Suprapubic skin (tissue), 4 donors: ENCODE results near the gene CDH13. TPM values are rescaled to one million over a fixed set of nuclear protein-coding genes. Genes with fewer than 3 reads are reported as not detected.
"Not testable (repeated sequence)": the region's sequence is repeated elsewhere in the genome, so short reads cannot be mapped to it uniquely, and the experiment has no call there.

Experiments used
- DNase-seq, 2 donors: peaks; one replicate each; pipeline ENCODE4 v3.0.0-alpha.2; 2019; ENCODE audit warnings: low spot score in 2 of 2
- H3K27ac ChIP-seq: fragments of 200-600 bp; sonication (generic); one replicate; pipeline ENCODE4 v1.5.1; 2019
- H3K27me3 ChIP-seq: fragments of 200-600 bp; sonication (generic); one replicate; pipeline ENCODE4 v1.5.1; 2019
- H3K36me3 ChIP-seq: fragments of 200-600 bp; sonication (generic); one replicate; pipeline ENCODE4 v1.5.1; 2019
- H3K4me1 ChIP-seq: fragments of 200-600 bp; sonication (generic); one replicate; pipeline ENCODE4 v1.5.1; 2019
- H3K4me3 ChIP-seq: fragments of 200-600 bp; sonication (generic); one replicate; pipeline ENCODE4 v1.5.1; 2019; ENCODE audit warnings: mild to moderate bottlenecking
- H3K9me3 ChIP-seq: fragments of 200-600 bp; sonication (generic); one replicate; pipeline ENCODE4 v1.5.1; 2019
- CTCF ChIP-seq, 2 donors: fragments of 200-600 bp in 1 of 2; fragments of 450-650 bp in 1 of 2; sonication (generic) in 1 of 2; IDR thresholded peaks; one replicate each; pipeline ENCODE4 v1.5.1; 2016 to 2019; ENCODE audit warnings: antibody characterized with exemption in 2 of 2, mild to moderate bottlenecking in 1 of 2, moderate library complexity in 1 of 2
- EP300 ChIP-seq: sonication (generic); formaldehyde crosslinking; IDR thresholded peaks from one replicate; pipeline ENCODE4 v1.6.1; 2017; ENCODE audit warnings: antibody characterized with exemption
- POLR2A ChIP-seq, 2 donors: fragments of 450-650 bp; IDR thresholded peaks; one replicate each; pipeline ENCODE4 v1.6.1; 2017; ENCODE audit warnings: antibody characterized with exemption in 2 of 2, mild to moderate bottlenecking in 2 of 2, moderate library complexity in 2 of 2
- POLR2AphosphoS5 ChIP-seq, 3 donors: sonication (generic); formaldehyde crosslinking; IDR thresholded peaks; one replicate each; pipeline ENCODE4 v1.6.1; 2017; ENCODE audit warnings: antibody characterized with exemption in 3 of 3
- WGBS: methylation state at CpG from one replicate; pipeline ENCODE4 v1.1.5; 2018; 5-methylcytosine and 5-hydroxymethylcytosine counted together
- total RNA-seq, 4 donors: library from RNA; depleted of rRNA; stranded (reverse); fragments of >200 nt; gene quantifications; one replicate each; pipeline ENCODE4 v1.1.0, GENCODE V29; 2016

CDH13 gene
- total RNA-seq, 4 donors from 2014 or later, result 90.4 to 176 (median 139) TPM

GRCh38 chr16:82915139-82915824, 288.5 kb downstream of the CDH13 start:
- H3K27ac ChIP-seq, result no peak overlapping the region
- WGBS, result 81% methylated on average over 9 of the region's 9 CpGs
- no peaks in the 10 kb centered on the region for H3K36me3 ChIP-seq
- no peaks in the 10 kb centered on the region for H3K4me1 ChIP-seq
- TF ChIP-seq POLR2AphosphoS5 (IDR thresholded peaks at IDR 0.05) (no peak), CTCF (IDR thresholded peaks at IDR 0.05) (no peak), EP300 (no peak), POLR2A (IDR thresholded peaks at IDR 0.05) (no peak)
- H3K4me3 ChIP-seq, result no peak overlapping the region
- H3K27me3 ChIP-seq, result no peaks in the 10 kb centered on the region
- no peaks in the 10 kb centered on the region for H3K9me3 ChIP-seq
- no peak for DNase-seq

- no peak overlapping the region for H3K27ac ChIP-seq
- H3K4me3 ChIP-seq, result no peak overlapping the region
- WGBS, result 77% methylated on average over 5 of the region's 5 CpGs
- no peak for TF ChIP-seq POLR2AphosphoS5 (IDR thresholded peaks at IDR 0.05)
- no peak for TF ChIP-seq EP300
- no peak for TF ChIP-seq POLR2A (IDR thresholded peaks at IDR 0.05)
- no peak for TF ChIP-seq CTCF (IDR thresholded peaks at IDR 0.05)
- no peaks in the 10 kb centered on the region for H3K27me3 ChIP-seq
- no peaks in the 10 kb centered on the region for H3K9me3 ChIP-seq
- no peaks in the 10 kb centered on the region for H3K36me3 ChIP-seq
- no peak for DNase-seq
- H3K4me1 ChIP-seq, result no peaks in the 10 kb centered on the region
Observed at GRCh38 chr16:82917886-82918595, 291.3 kb downstream of the CDH13 start.

- DNase-seq, result no peak
- WGBS, result 70% methylated on average over 10 of the region's 10 CpGs
- Histone ChIP-seq H3K27ac (no peak overlapping the region), H3K9me3 (no peaks in the 10 kb centered on the region), H3K27me3 (no peaks in the 10 kb centered on the region), H3K36me3 (no peaks in the 10 kb centered on the region), H3K4me1 (no peaks in the 10 kb centered on the region), H3K4me3 (no peak overlapping the region)
- TF ChIP-seq POLR2A (IDR thresholded peaks at IDR 0.05) (no peak), CTCF (IDR thresholded peaks at IDR 0.05) (no peak), POLR2AphosphoS5 (IDR thresholded peaks at IDR 0.05) (no peak), EP300 (no peak)
Observed at GRCh38 chr16:82924075-82924854, 297.5 kb downstream of the CDH13 start.

GRCh38 chr16:82926500-82926899, 299.7 kb downstream of the CDH13 start:
- no peak overlapping the region for H3K4me3 ChIP-seq
- H3K36me3 ChIP-seq, result no peaks in the 10 kb centered on the region
- no peaks in the 10 kb centered on the region for H3K4me1 ChIP-seq
- H3K27me3 ChIP-seq, result no peaks in the 10 kb centered on the region
- no peak for TF ChIP-seq EP300
- no peak overlapping the region for H3K27ac ChIP-seq
- H3K9me3 ChIP-seq, result no peaks in the 10 kb centered on the region
- DNase-seq, result no peak
- 88% methylated on average over 2 of the region's 2 CpGs for WGBS

- H3K27me3 ChIP-seq, H3K4me3 ChIP-seq, H3K36me3 ChIP-seq, H3K4me1 ChIP-seq, DNase-seq, H3K27ac ChIP-seq, H3K9me3 ChIP-seq: not testable (repeated sequence)
- WGBS, result 78% methylated on average over 1 of the region's 2 CpGs
Observed at GRCh38 chr16:82933933-82934332, 307.2 kb downstream of the CDH13 start.

GRCh38 chr16:82935766-82936165, 309.0 kb downstream of the CDH13 start:
- no peaks in the 10 kb centered on the region for H3K36me3 ChIP-seq
- no peaks in the 10 kb centered on the region for H3K9me3 ChIP-seq
- DNase-seq, result no peak
- no peaks in the 10 kb centered on the region for H3K4me1 ChIP-seq
- TF ChIP-seq POLR2AphosphoS5 (IDR thresholded peaks at IDR 0.05) (no peak), EP300 (no peak)
- no peak overlapping the region for H3K27ac ChIP-seq
- 61% methylated on average over 4 of the region's 4 CpGs for WGBS
- H3K27me3 ChIP-seq, result no peaks in the 10 kb centered on the region
- no peak overlapping the region for H3K4me3 ChIP-seq
